DOHH2 (cell line): ENCODE data around the gene GYS2.

Experiments used
- H3F3A ChIP-seq: fragments of 200-600 bp; sonication (generic), shearing (Covaris generic); 2 replicates; pipeline ENCODE4 v1.6.0; 2016; ENCODE audit warnings: antibody characterized with exemption, mild to moderate bottlenecking; ENCODE audit not compliant: control insufficient read depth, insufficient read depth
- H3K27ac ChIP-seq: fragments of 200-600 bp; sonication (generic); 2 replicates; pipeline ENCODE4 v1.5.1; 2014; ENCODE audit warnings: low read depth, mild to moderate bottlenecking, low read length, moderate library complexity
- H3K27me3 ChIP-seq: fragments of 200-600 bp; sonication (generic); 2 replicates; pipeline ENCODE4 v1.6.1; 2014; ENCODE audit warnings: mild to moderate bottlenecking, low read length, mixed read lengths; ENCODE audit not compliant: control insufficient read depth
- H3K36me3 ChIP-seq: fragments of 200-600 bp; sonication (generic); 2 replicates; pipeline ENCODE4 v1.6.1; 2014; ENCODE audit warnings: mild to moderate bottlenecking, low read length, moderate library complexity, mixed read lengths; ENCODE audit not compliant: control insufficient read depth
- H3K4me1 ChIP-seq: fragments of 200-600 bp; sonication (generic); 2 replicates; pipeline ENCODE4 v1.6.1; 2014; ENCODE audit warnings: mild to moderate bottlenecking, low read length, mixed read lengths; ENCODE audit not compliant: control insufficient read depth
- H3K4me2 ChIP-seq: fragments of 200-600 bp; sonication (generic); 2 replicates; pipeline ENCODE4 v1.6.0; 2014; ENCODE audit warnings: mild to moderate bottlenecking, low read length, moderate library complexity
- H3K4me3 ChIP-seq: fragments of 200-600 bp; sonication (generic); 2 replicates; pipeline ENCODE4 v1.5.1; 2014; ENCODE audit warnings: mild to moderate bottlenecking, low read length, mixed read lengths
- H3K79me2 ChIP-seq: fragments of 200-600 bp; sonication (generic); 2 replicates; pipeline ENCODE4 v1.6.1; 2014; ENCODE audit warnings: mild to moderate bottlenecking, low read length, mixed read lengths; ENCODE audit not compliant: control insufficient read depth
- H3K9me2 ChIP-seq: fragments of 200-600 bp; sonication (generic); replicated peaks from 2 replicates; pipeline ENCODE4 v1.6.1; 2014; ENCODE audit warnings: mild to moderate bottlenecking, low read length, mixed read lengths; ENCODE audit not compliant: control insufficient read depth
- H3K9me3 ChIP-seq: fragments of 200-600 bp; sonication (generic); 2 replicates; pipeline ENCODE4 v1.6.1; 2014; ENCODE audit warnings: antibody characterized with exemption, low read length, mixed read lengths; ENCODE audit not compliant: control insufficient read depth, insufficient read depth
- H4K20me1 ChIP-seq: fragments of 200-600 bp; sonication (generic); 2 replicates; pipeline ENCODE4 v1.6.0; 2014; ENCODE audit warnings: low read depth, mild to moderate bottlenecking, antibody characterized with exemption, low read length, moderate library complexity; ENCODE audit not compliant: control insufficient read depth, insufficient read depth
- CTCF ChIP-seq: fragments of 200-600 bp; sonication (generic); IDR thresholded peaks from one replicate; pipeline ENCODE4 v1.5.1; 2014; ENCODE audit warnings: antibody characterized with exemption, mild to moderate bottlenecking, low read depth, low read length; ENCODE audit not compliant: poor library complexity, severe bottlenecking
- EZH2phosphoT487 ChIP-seq: fragments of 200-600 bp; sonication (generic); IDR thresholded peaks from 2 replicates; pipeline ENCODE4 v1.6.1; 2017; ENCODE audit warnings: borderline replicate concordance, mild to moderate bottlenecking, antibody characterized with exemption, low read length, moderate library complexity, mixed read lengths

Gene GYS2

GRCh38 chr12:21606175-21606574 is 1.5 kb upstream of the GYS2 start:
- Histone ChIP-seq H3F3A (no peaks in the 10 kb centered on the region), H3K4me1 (peaks cover 4% of the 10 kb centered on the region; the same call in 1 of the 2 replicates), H3K27ac (no peak overlapping the region), H3K9me2 (no peaks in the 10 kb centered on the region), H3K36me3 (no peaks in the 10 kb centered on the region), H3K4me3 (no peak overlapping the region), H3K4me2 (no peak overlapping the region), H3K79me2 (no peaks in the 10 kb centered on the region), H4K20me1 (no peaks in the 10 kb centered on the region), H3K27me3 (peaks cover 10% of the 10 kb centered on the region; the same call in 1 of the 2 replicates), H3K9me3 (no peaks in the 10 kb centered on the region)
- no peak for TF ChIP-seq EZH2phosphoT487
- no peak for TF ChIP-seq CTCF

GRCh38 chr12:21602774-21603173 is 1.9 kb downstream of the GYS2 start:
- Histone ChIP-seq H3K9me3 (no peaks in the 10 kb centered on the region), H3K4me1 (peaks cover 14% of the 10 kb centered on the region), H3K79me2 (no peaks in the 10 kb centered on the region), H3F3A (no peaks in the 10 kb centered on the region), H3K4me2 (no peak overlapping the region), H4K20me1 (no peaks in the 10 kb centered on the region), H3K4me3 (no peak overlapping the region), H3K9me2 (no peaks in the 10 kb centered on the region), H3K27ac (no peak overlapping the region), H3K27me3 (peaks cover 6% of the 10 kb centered on the region; the same call in 1 of the 2 replicates), H3K36me3 (no peaks in the 10 kb centered on the region)
- TF ChIP-seq CTCF: no peak
- no peak for TF ChIP-seq EZH2phosphoT487

- Histone ChIP-seq H3K4me1 (peaks cover 14% of the 10 kb centered on the region), H3F3A (no peaks in the 10 kb centered on the region), H3K27ac (no peak overlapping the region), H4K20me1 (no peaks in the 10 kb centered on the region), H3K4me3 (no peak overlapping the region), H3K36me3 (no peaks in the 10 kb centered on the region), H3K4me2 (no peak overlapping the region), H3K27me3 (no peaks in the 10 kb centered on the region), H3K9me3 (no peaks in the 10 kb centered on the region), H3K79me2 (no peaks in the 10 kb centered on the region), H3K9me2 (no peaks in the 10 kb centered on the region)
- TF ChIP-seq EZH2phosphoT487: no peak
- no peak for TF ChIP-seq CTCF
Observed at GRCh38 chr12:21600196-21600595, 4.5 kb downstream of the GYS2 start.
